Endothelial cell of umbilical vein (primary cell): ENCODE data around the gene CIDEB. TPM values are rescaled to one million over a fixed set of nuclear protein-coding genes. Genes with fewer than 3 reads are reported as not detected.

Experiments
- BruUV-seq: library from RNA; stranded (reverse); fragments of 400-500 nt; replicated peaks from 2 replicates; lab custom pipeline; 2021; lab: Mats Ljungman, UMichigan
- CTCF ChIA-PET: fragments of 300-600, 350-600 bp; sonication (Branson Sonifier 250); formaldehyde crosslinking; loops from one replicate; lab custom pipeline; 2021; ENCODE audit warnings: antibody characterized with exemption, inconsistent platforms; lab: Charles Lee
- POLR2A ChIA-PET: fragments of 300-600, 350-600 bp; sonication (Branson Sonifier 250); formaldehyde crosslinking; loops from one replicate; lab custom pipeline; 2021; ENCODE audit warnings: antibody characterized with exemption, inconsistent platforms; lab: Charles Lee
- DNase-seq: peaks from one replicate; pipeline ENCODE4 v3.0.0-alpha.2; 2011; ENCODE audit warnings: low read depth, low spot score
- FAIRE-seq: peaks from 2 replicates; lab custom pipeline; 2011; peaks lifted over from hg19 to GRCh38; lab: Jason Lieb, UNC
- H2AFZ ChIP-seq: 2 replicates; pipeline ENCODE4 v1.6.0; 2012; ENCODE audit warnings: low read depth, low read length, control low read depth, inconsistent platforms
- H3K27ac ChIP-seq: 2 replicates; pipeline ENCODE4 v1.5.1; 2011; ENCODE audit warnings: low read depth, mild to moderate bottlenecking, control low read depth, low read length, moderate library complexity; ENCODE audit not compliant: insufficient read depth
- H3K27me3 ChIP-seq, 2 experiments: 2 replicates each; pipeline versions ENCODE4 v1.6.0 to v1.6.1; 2011; ENCODE audit warnings: low read length in 2 of 2, mixed read lengths in 1 of 2; ENCODE audit not compliant: control insufficient read depth in 2 of 2, insufficient read depth in 2 of 2
- H3K36me3 ChIP-seq, 2 experiments: 2 replicates in 1 of 2; 3 replicates in 1 of 2; pipeline ENCODE4 v1.5.1; 2011; ENCODE audit warnings: low read length in 2 of 2, mild to moderate bottlenecking in 1 of 2, moderate library complexity in 1 of 2; ENCODE audit not compliant: control insufficient read depth in 2 of 2, insufficient read depth in 2 of 2; ENCODE audit errors: extremely low read depth in 1 of 2
- H3K4me1 ChIP-seq: 3 replicates; pipeline ENCODE4 v1.5.1; 2011; ENCODE audit warnings: mild to moderate bottlenecking, low read length; ENCODE audit not compliant: control insufficient read depth, insufficient read depth; ENCODE audit errors: extremely low read depth
- H3K4me2 ChIP-seq: 2 replicates; pipeline ENCODE4 v1.6.1; 2011; ENCODE audit warnings: low read length, control low read depth, mixed read lengths; ENCODE audit not compliant: insufficient read depth
- H3K4me3 ChIP-seq, 3 experiments: fragments of 200-600 bp in 1 of 3; sonication (generic), shearing (Covaris generic) in 1 of 3; replicated peaks in 1 of 3; 2 replicates each; pipeline ENCODE4 v1.5.1; 2011 to 2016; ENCODE audit warnings: control low read depth in 3 of 3, low read length in 3 of 3, mild to moderate bottlenecking in 2 of 3, inconsistent platforms in 1 of 3, low read depth in 1 of 3, moderate library complexity in 1 of 3; ENCODE audit not compliant: insufficient read depth in 1 of 3
- H3K79me2 ChIP-seq: 2 replicates; pipeline ENCODE4 v1.6.0; 2012; ENCODE audit warnings: low read length, inconsistent platforms; ENCODE audit not compliant: control insufficient read depth, insufficient read depth
- H3K9ac ChIP-seq: replicated peaks from 2 replicates; pipeline ENCODE3; 2011; ENCODE audit warnings: low read length, control low read depth; ENCODE audit not compliant: insufficient read depth; ENCODE audit errors: extremely low read depth
- H3K9me1 ChIP-seq: replicated peaks from 3 replicates; pipeline ENCODE4 v1.6.0; 2011; ENCODE audit warnings: mild to moderate bottlenecking, low read length; ENCODE audit not compliant: control insufficient read depth, insufficient read depth; ENCODE audit errors: extremely low read depth
- H3K9me3 ChIP-seq: replicated peaks from 2 replicates; pipeline ENCODE4 v1.5.1; 2012; ENCODE audit warnings: low read length, inconsistent platforms; ENCODE audit not compliant: control insufficient read depth, insufficient read depth
- H4K20me1 ChIP-seq: replicated peaks from 2 replicates; pipeline ENCODE3; 2011; ENCODE audit warnings: mild to moderate bottlenecking, low read length; ENCODE audit not compliant: control insufficient read depth, insufficient read depth; ENCODE audit errors: extremely low read depth
- EZH2 ChIP-seq: IDR thresholded peaks from 2 replicates; pipeline ENCODE4 v1.6.1; 2012; ENCODE audit warnings: borderline replicate concordance, low read depth, mild to moderate bottlenecking, moderate library complexity, low read length, inconsistent platforms; ENCODE audit not compliant: severe bottlenecking
- FOS ChIP-seq: IDR thresholded peaks from 2 replicates; pipeline ENCODE4 v1.6.1; 2011; ENCODE audit warnings: mild to moderate bottlenecking, low read length, moderate library complexity, borderline replicate concordance; ENCODE audit not compliant: insufficient read depth
- GATA2 ChIP-seq: IDR thresholded peaks from 2 replicates; pipeline ENCODE4 v1.7.0; 2011; ENCODE audit warnings: low read depth, mild to moderate bottlenecking, moderate library complexity, mixed read lengths, low read length; ENCODE audit not compliant: insufficient read length, insufficient read depth
- JUN ChIP-seq: IDR thresholded peaks from 2 replicates; pipeline ENCODE4 v1.6.1; 2011; ENCODE audit warnings: borderline replicate concordance, low read depth; ENCODE audit not compliant: insufficient read length, insufficient read depth
- MYC ChIP-seq: IDR thresholded peaks from one replicate; pipeline ENCODE4 v1.6.1; 2011; ENCODE audit warnings: mild to moderate bottlenecking, low read depth, low read length
- POLR2A ChIP-seq: IDR thresholded peaks from 2 replicates; pipeline ENCODE4 v1.6.1; 2012; ENCODE audit warnings: low read depth, mild to moderate bottlenecking, control low read depth, low read length
- POLR2AphosphoS5 ChIP-seq: IDR thresholded peaks from 2 replicates; pipeline ENCODE4 v1.6.1; 2012; ENCODE audit warnings: low read depth, mild to moderate bottlenecking, control low read depth, low read length, moderate library complexity; ENCODE audit not compliant: insufficient read depth
- dilution Hi-C: fragments of 300-500 bp; cut with MboI; formaldehyde crosslinking; loops from one replicate; pipeline ENCODE4 v1.15.0; 2019; ENCODE audit warnings: low sequenced_read_pairs; ENCODE audit not compliant: extremely low pct_ligation_motif_present
- intact Hi-C: fragments of 100-400 bp; cut with micrococcal nuclease; formaldehyde crosslinking; loops from one replicate; pipeline ENCODE4 v1.10.0; 2022
- polyA plus RNA-seq, 4 experiments: library from polyadenylated mRNA; depleted of rRNA in 3 of 4; stranded (reverse) in 3 of 4; unstranded in 1 of 4; fragments of >200 nt; gene quantifications; 2 replicates each; pipeline versions ENCODE4 v1.2.1 to v1.2.3, GENCODE V29; 2011 to 2012; ENCODE audit warnings: missing spikeins in 1 of 4
- total RNA-seq: library from RNA; stranded (reverse); gene quantifications from 2 replicates; pipeline ENCODE4 v1.2.3, GENCODE V29; 2021
- TF ChIP-seq, protein P1 (sequence below): IDR thresholded peaks from 2 replicates; pipeline ENCODE4 v1.6.1; 2011; ENCODE audit not compliant: insufficient read depth, insufficient read length
- TF ChIP-seq, protein P2 (sequence below), 2 donors: IDR thresholded peaks; 1 replicate in 1 of 2; 2 replicates in 1 of 2; pipeline ENCODE4 v1.5.1; 2011; ENCODE audit warnings: low read length in 2 of 2, mild to moderate bottlenecking in 2 of 2, moderate library complexity in 2 of 2, control low read depth in 1 of 2, inconsistent platforms in 1 of 2, low read depth in 1 of 2; ENCODE audit not compliant: insufficient read depth in 1 of 2; ENCODE audit errors: extremely low read depth in 1 of 2

CIDEB gene
- total and polyA plus RNA-seq, 2 donors (not counting 3 experiments of a cell fraction or from before 2014, with no cell fraction given), result 5.2 to 7.2 TPM

DNA sequence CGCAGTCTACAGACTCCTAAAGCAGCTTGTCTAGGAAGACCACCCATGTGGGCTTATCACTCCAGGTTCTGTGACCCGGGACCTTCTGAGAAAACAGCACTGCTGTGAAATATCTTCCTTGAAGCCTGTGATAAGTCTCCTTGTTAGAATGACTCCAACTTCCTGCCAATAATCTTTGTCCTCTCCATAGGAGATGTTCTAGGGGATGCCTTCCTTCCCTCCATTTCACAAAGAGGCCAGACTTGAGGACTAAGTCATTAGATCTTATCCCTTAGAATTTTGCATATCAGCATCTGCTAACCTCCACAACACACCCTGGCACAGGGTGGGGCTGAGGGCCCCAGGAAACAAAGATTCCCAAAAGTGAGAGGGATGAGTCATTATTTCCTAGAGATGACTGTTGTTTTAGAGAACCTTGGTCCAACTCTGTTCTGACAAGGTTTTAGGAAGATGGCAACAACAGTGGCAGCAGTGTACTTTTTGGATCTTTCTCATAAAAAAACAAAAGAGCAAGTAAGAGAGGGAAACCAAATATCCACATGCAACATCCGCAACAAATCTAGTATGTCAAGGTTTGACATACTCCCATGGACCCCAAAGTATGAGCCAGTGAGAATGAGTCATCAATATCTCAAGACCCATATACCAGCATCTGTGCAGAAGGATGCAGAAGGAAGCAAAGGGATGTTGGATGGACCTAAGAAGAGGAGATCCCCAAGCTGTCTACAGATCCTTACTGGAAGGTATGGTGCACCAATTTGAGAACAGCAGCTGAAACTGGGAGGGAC is 9.6 kb upstream of the CIDEB start:
- POLR2A ChIA-PET, result no interaction called here
- no peak for TF ChIP-seq POLR2AphosphoS5
- TF ChIP-seq JUN, result peak; percentile 50
- TF ChIP-seq, protein P1, sequence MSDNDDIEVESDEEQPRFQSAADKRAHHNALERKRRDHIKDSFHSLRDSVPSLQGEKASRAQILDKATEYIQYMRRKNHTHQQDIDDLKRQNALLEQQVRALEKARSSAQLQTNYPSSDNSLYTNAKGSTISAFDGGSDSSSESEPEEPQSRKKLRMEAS, result no peak
- TF ChIP-seq, protein P2, sequence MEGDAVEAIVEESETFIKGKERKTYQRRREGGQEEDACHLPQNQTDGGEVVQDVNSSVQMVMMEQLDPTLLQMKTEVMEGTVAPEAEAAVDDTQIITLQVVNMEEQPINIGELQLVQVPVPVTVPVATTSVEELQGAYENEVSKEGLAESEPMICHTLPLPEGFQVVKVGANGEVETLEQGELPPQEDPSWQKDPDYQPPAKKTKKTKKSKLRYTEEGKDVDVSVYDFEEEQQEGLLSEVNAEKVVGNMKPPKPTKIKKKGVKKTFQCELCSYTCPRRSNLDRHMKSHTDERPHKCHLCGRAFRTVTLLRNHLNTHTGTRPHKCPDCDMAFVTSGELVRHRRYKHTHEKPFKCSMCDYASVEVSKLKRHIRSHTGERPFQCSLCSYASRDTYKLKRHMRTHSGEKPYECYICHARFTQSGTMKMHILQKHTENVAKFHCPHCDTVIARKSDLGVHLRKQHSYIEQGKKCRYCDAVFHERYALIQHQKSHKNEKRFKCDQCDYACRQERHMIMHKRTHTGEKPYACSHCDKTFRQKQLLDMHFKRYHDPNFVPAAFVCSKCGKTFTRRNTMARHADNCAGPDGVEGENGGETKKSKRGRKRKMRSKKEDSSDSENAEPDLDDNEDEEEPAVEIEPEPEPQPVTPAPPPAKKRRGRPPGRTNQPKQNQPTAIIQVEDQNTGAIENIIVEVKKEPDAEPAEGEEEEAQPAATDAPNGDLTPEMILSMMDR (IDR thresholded peaks at IDR 0.05; ENCODE audit: extremely low read depth in 1 of 2, insufficient read depth in 1 of 2, low read depth in 1 of 2, low read length in 2 of 2), result no peak
- TF ChIP-seq FOS, result peak; percentile 33
- TF ChIP-seq GATA2, result no peak
- TF ChIP-seq POLR2A, result peak; percentile 6
- TF ChIP-seq MYC, result no peak
- no peak for TF ChIP-seq EZH2

More for the DNA sequence above, 9.6 kb upstream of the CIDEB start:
- H2AFZ ChIP-seq, result no peak overlapping the region
- no peak overlapping the region for H3K9ac ChIP-seq
- H3K9me1 ChIP-seq, result no peaks in the 10 kb centered on the region
- H3K27ac ChIP-seq, result no peak overlapping the region
- no peaks in the 10 kb centered on the region for H3K79me2 ChIP-seq
- no peaks in the 10 kb centered on the region for H3K9me3 ChIP-seq
- no TSS peak for BruUV-seq
- peaks cover 52% of the 10 kb centered on the region for H3K4me1 ChIP-seq
- no peak overlapping the region for H3K4me2 ChIP-seq
- H4K20me1 ChIP-seq, result no peaks in the 10 kb centered on the region
- dilution Hi-C loops (no loop called here), intact Hi-C loops (no loop called here)
- FAIRE-seq (peak; percentile 56), DNase-seq (no peak)
- H3K27me3 ChIP-seq, result no peaks in the 10 kb centered on the region
- no peak overlapping the region for H3K4me3 ChIP-seq
- H3K36me3 ChIP-seq, result peaks cover 0 to 7% of the 10 kb centered on the region in 2 experiments
- CTCF ChIA-PET, result interaction anchor here (0.7 to 1.7 kb wide), 10 partner anchors 9 to 119 kb away, joined by 3 to 9 read pairs (median 4); partner anchors contain the start of gene CIDEB
